Activated CD4-positive, alpha-beta memory T cell treated with anti-CD3 and anti-CD28 coated beads for 36 hours (primary cell): ENCODE measurements around the gene EWSR1. TPM values are rescaled to one million over a fixed set of nuclear protein-coding genes. Genes with fewer than 3 reads are reported as not detected.
"Not testable (repeated sequence)": the region's sequence is repeated elsewhere in the genome, so short reads cannot be mapped to it uniquely, and the experiment has no call there.

Experiments used
- CTCF ChIA-PET: fragments of 350-600 bp; sonication (Branson Sonifier 250); formaldehyde crosslinking; loops from one replicate; lab custom pipeline; 2021; ENCODE audit warnings: antibody characterized with exemption, inconsistent platforms; lab: Charles Lee
- POLR2A ChIA-PET: fragments of 350-600 bp; sonication (Branson Sonifier 250); formaldehyde crosslinking; loops from one replicate; lab custom pipeline; 2021; ENCODE audit warnings: antibody characterized with exemption; lab: Charles Lee
- DNase-seq: peaks from one replicate; pipeline ENCODE4 v3.0.0-alpha.2; 2020
- H3K27ac Mint-ChIP-seq: one replicate; pipeline ENCODE4 v1.8.0; 2021; ENCODE audit warnings: mixed read lengths
- H3K27me3 Mint-ChIP-seq: one replicate; pipeline ENCODE4 v1.8.0; 2021; ENCODE audit warnings: mixed read lengths
- H3K36me3 Mint-ChIP-seq: one replicate; pipeline ENCODE4 v1.8.0; 2021; ENCODE audit warnings: mixed read lengths
- H3K4me1 Mint-ChIP-seq: one replicate; pipeline ENCODE4 v1.8.0; 2021; ENCODE audit warnings: low read depth, mixed read lengths
- H3K4me3 Mint-ChIP-seq: one replicate; pipeline ENCODE4 v1.8.0; 2021; ENCODE audit warnings: mild to moderate bottlenecking, mixed read lengths
- H3K9me3 Mint-ChIP-seq: one replicate; pipeline ENCODE4 v1.8.0; 2021; ENCODE audit warnings: mixed read lengths
- intact Hi-C: fragments of 100-400 bp; cut with micrococcal nuclease; formaldehyde crosslinking; loops from one replicate; pipeline ENCODE4 v1.15.1; 2023
- total RNA-seq, 2 experiments: library from RNA; stranded (reverse); gene quantifications; one replicate each; pipeline ENCODE4 v1.2.3, GENCODE V29; 2021

EWSR1 gene, protein sequence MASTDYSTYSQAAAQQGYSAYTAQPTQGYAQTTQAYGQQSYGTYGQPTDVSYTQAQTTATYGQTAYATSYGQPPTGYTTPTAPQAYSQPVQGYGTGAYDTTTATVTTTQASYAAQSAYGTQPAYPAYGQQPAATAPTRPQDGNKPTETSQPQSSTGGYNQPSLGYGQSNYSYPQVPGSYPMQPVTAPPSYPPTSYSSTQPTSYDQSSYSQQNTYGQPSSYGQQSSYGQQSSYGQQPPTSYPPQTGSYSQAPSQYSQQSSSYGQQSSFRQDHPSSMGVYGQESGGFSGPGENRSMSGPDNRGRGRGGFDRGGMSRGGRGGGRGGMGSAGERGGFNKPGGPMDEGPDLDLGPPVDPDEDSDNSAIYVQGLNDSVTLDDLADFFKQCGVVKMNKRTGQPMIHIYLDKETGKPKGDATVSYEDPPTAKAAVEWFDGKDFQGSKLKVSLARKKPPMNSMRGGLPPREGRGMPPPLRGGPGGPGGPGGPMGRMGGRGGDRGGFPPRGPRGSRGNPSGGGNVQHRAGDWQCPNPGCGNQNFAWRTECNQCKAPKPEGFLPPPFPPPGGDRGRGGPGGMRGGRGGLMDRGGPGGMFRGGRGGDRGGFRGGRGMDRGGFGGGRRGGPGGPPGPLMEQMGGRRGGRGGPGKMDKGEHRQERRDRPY
- total RNA-seq = 100 to 1,000 TPM; 286 to 302 TPM

DNA sequence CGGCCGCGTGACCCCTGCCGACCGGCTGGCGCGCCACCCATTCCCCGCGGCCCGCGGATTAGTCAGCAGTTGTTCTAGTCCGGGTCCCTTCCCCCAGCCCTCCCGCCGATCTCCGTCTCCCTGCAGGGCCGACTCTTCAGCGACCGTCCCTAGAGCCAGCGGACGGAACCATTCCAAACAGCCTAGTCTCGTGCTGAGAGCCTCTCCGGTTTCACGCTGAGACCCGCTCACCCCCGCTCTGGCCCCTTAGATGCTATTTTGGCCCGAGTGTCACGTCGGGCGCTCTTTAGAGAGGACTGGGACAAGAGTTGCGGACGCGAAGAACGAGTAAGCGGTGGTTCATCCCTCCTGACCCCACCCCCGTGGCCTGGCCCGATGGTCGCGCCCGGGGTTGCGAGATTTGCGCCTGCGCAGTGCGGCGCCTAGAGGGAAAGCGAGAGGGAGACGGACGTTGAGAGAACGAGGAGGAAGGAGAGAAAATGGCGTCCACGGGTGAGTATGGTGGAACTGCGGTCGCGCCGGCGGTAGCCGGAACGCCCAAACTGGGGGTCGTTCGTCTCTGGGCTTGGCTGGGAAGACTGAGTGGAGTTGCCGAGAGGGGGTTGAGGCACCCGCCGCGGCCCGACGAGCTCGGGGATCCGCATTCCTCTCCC is at the start of gene EWSR1, which contains the start of gene RHBDD3:
TSS of gene EWSR1 (plus strand) at position 411 of the 653 bp plus-strand sequence. CDS start at position 480, 69 bp downstream.
TSS of gene RHBDD3 (minus strand) at position 124 of the 653 bp plus-strand sequence. CDS start 2,355 bp downstream, outside the sequence.
- ChIA-PET CTCF (interaction anchor here (0.8 to 1.9 kb wide), 2 partner anchors 22 to 383 kb away, joined by 3 to 7 read pairs; no protein-coding TSS in a partner anchor), POLR2A (interaction anchor here (0.7 to 1.5 kb wide), 3 partner anchors 35 to 468 kb away, joined by 3 to 4 read pairs (median 4); partner anchors contain the start of gene XBP1)
- Mint-ChIP-seq H3K4me3 (peak within 1 kb of the TSS; percentile 90), H3K27ac (peak within 1 kb of the TSS; percentile 99), H3K36me3 (peaks cover 51% of the 10 kb centered on the region), H3K27me3 (no peaks in the 10 kb centered on the region), H3K4me1 (peaks cover 47% of the 10 kb centered on the region), H3K9me3 (no peaks in the 10 kb centered on the region)
- intact Hi-C loops = loop anchor here (1.0 to 5.0 kb wide), 3 partner anchors 39 to 526 kb away; partner anchors contain the start of genes AP1B1, GAS2L1 and HSCB
- DNase-seq = peak; percentile 97

- DNase-seq = no peak
- intact Hi-C loops = no loop called here
- H3K9me3 Mint-ChIP-seq = no peaks in the 10 kb centered on the region
- POLR2A ChIA-PET = no interaction called here
- CTCF ChIA-PET = interaction anchor here (2.7 kb wide), 1 partner anchor 27 kb away, joined by 7 read pairs; no protein-coding TSS in a partner anchor
- H3K27me3 Mint-ChIP-seq = no peaks in the 10 kb centered on the region
- no peaks in the 10 kb centered on the region for H3K36me3 Mint-ChIP-seq
- no peaks in the 10 kb centered on the region for H3K4me1 Mint-ChIP-seq
- no peak overlapping the region for H3K27ac Mint-ChIP-seq
- H3K4me3 Mint-ChIP-seq = no peak overlapping the region
These were observed 49.2 kb upstream of the EWSR1 start for GRCh38 chr22:29218758-29219408.

GRCh38 chr22:29219409-29219782 is 48.7 kb upstream of the EWSR1 start:
- H3K9me3 Mint-ChIP-seq, H3K4me1 Mint-ChIP-seq, DNase-seq, intact Hi-C loops, H3K27ac Mint-ChIP-seq, H3K27me3 Mint-ChIP-seq, H3K4me3 Mint-ChIP-seq, POLR2A ChIA-PET, H3K36me3 Mint-ChIP-seq: not testable (repeated sequence)
- CTCF ChIA-PET = interaction anchor here (2.7 kb wide), 1 partner anchor 26 kb away, joined by 7 read pairs; no protein-coding TSS in a partner anchor

DNA sequence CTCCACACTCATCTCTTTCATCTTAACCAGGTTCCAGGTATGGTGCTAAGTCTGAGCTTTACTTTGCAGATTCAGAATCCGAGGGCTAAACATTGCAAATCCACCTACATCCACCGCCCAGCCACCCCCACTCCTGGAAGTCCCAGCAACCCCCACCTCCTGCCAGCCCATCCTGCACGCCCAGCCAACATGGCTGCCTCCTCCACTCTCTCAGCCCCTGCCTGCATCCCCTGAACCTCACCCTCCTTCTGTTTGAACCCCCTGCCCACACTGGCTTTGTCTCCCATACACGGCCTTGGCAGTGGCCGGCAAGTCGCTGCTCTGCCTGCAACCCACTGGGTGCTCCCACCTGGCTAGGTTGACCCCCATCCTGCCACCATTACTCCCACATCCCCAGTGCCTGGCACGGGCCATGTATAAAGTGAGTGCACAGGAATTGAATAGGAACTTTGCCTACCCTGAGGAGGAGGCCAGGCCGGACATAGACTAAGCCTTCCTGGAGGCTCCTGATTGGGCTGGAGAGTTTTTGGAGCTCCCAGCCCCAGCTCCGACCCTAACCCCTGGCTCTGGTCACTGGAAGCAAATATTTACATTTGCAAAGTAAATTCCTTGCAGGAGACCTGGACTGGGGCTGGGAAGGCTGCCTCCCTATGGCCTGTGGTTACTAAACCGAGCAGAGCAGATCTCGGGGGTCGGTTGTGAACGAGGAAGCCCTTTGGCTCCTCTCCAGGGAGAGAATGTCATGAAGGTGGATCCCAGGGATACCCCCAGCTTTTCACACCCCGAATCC is 48.0 kb upstream of the EWSR1 start:
- intact Hi-C loops = no loop called here
- POLR2A ChIA-PET = no interaction called here
- Mint-ChIP-seq H3K36me3 (no peaks in the 10 kb centered on the region), H3K4me1 (no peaks in the 10 kb centered on the region), H3K27ac (no peak overlapping the region), H3K9me3 (no peaks in the 10 kb centered on the region), H3K4me3 (no peak overlapping the region), H3K27me3 (no peaks in the 10 kb centered on the region)
- DNase-seq = no peak
- CTCF ChIA-PET = interaction anchor here (2.7 kb wide), 1 partner anchor 26 kb away, joined by 7 read pairs; no protein-coding TSS in a partner anchor

- Mint-ChIP-seq H3K27ac (no peak overlapping the region), H3K27me3 (no peaks in the 10 kb centered on the region), H3K4me3 (no peak overlapping the region), H3K36me3 (no peaks in the 10 kb centered on the region), H3K4me1 (no peaks in the 10 kb centered on the region), H3K9me3 (no peaks in the 10 kb centered on the region)
- ChIA-PET CTCF (no interaction called here), POLR2A (no interaction called here)
- no peak for DNase-seq
- intact Hi-C loops = no loop called here
These were observed 43.8 kb upstream of the EWSR1 start for GRCh38 chr22:29224121-29224858.

- intact Hi-C loops = no loop called here
- no peaks in the 10 kb centered on the region for H3K9me3 Mint-ChIP-seq
- H3K27me3 Mint-ChIP-seq = no peaks in the 10 kb centered on the region
- no peaks in the 10 kb centered on the region for H3K4me1 Mint-ChIP-seq
- no peak for DNase-seq
- no peak overlapping the region for H3K4me3 Mint-ChIP-seq
- CTCF ChIA-PET = interaction anchor here (1.0 kb wide), 1 partner anchor 71 kb away, joined by 3 read pairs; no protein-coding TSS in a partner anchor
- H3K27ac Mint-ChIP-seq = no peak overlapping the region
- H3K36me3 Mint-ChIP-seq = no peaks in the 10 kb centered on the region
- POLR2A ChIA-PET = no interaction called here
These were observed 43.1 kb upstream of the EWSR1 start for GRCh38 chr22:29224859-29225410.

GRCh38 chr22:29225422-29226090 is 42.5 kb upstream of the EWSR1 start:
- CTCF ChIA-PET = interaction anchor here (1.0 kb wide), 1 partner anchor 71 kb away, joined by 3 read pairs; no protein-coding TSS in a partner anchor
- no peaks in the 10 kb centered on the region for H3K9me3 Mint-ChIP-seq
- intact Hi-C loops = no loop called here
- no peaks in the 10 kb centered on the region for H3K36me3 Mint-ChIP-seq
- H3K4me1 Mint-ChIP-seq = no peaks in the 10 kb centered on the region
- no peak overlapping the region for H3K27ac Mint-ChIP-seq
- H3K27me3 Mint-ChIP-seq = no peaks in the 10 kb centered on the region
- DNase-seq = no peak
- POLR2A ChIA-PET = no interaction called here
- no peak overlapping the region for H3K4me3 Mint-ChIP-seq

GRCh38 chr22:29226351-29226981 is 41.6 kb upstream of the EWSR1 start:
- no peaks in the 10 kb centered on the region for H3K4me1 Mint-ChIP-seq
- intact Hi-C loops = no loop called here
- H3K27ac Mint-ChIP-seq = no peak overlapping the region
- POLR2A ChIA-PET = no interaction called here
- H3K36me3 Mint-ChIP-seq = no peaks in the 10 kb centered on the region
- H3K9me3 Mint-ChIP-seq = no peaks in the 10 kb centered on the region
- H3K27me3 Mint-ChIP-seq = no peaks in the 10 kb centered on the region
- DNase-seq = no peak
- no peak overlapping the region for H3K4me3 Mint-ChIP-seq
- CTCF ChIA-PET = interaction anchor here (0.9 kb wide), 1 partner anchor 19 kb away, joined by 3 read pairs; no protein-coding TSS in a partner anchor

DNA sequence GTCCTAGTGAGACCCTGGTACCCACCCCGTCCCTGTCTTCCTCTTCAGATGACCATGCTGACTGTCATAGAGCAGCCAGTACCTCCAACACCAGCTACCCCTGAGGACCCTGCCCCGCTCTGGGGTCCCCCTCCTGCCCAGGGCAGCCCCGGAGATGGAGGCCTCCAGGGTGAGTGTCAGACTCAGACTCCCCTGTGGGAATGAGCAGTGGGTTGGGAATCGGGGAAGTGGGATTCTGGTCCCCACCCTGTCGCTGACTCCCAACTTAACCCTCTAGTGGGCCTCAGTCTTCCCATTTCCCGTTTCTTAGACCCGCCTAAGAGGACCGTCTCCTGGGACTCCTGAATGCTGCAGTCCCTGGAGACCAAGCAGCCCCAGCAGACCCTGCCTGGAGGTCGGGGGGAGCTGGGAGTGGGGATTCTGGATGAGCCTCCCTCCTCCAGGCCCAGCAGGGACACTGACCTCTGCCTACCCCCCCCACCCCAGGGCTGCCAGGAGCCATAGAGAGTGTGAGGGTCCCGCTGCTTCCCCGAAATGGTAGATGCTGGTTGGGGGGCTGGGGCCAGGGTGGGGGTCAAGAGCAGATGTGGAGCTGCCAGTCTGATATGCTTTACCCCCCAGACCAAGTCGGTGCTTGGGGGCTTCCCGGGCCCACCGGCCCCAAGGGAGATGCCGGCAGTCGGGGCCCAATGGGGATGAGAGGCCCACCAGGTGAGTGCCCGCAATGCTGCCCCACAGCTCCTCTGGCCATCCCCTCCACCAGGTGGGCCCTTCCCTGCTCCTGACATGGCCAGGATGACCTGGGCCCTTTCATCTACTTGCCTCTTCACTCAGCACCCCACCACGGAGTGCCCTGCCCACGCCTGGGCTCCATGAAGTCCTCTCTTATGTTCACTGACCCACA is 36.8 kb upstream of the EWSR1 start:
- H3K27ac Mint-ChIP-seq = no peak overlapping the region
- H3K4me3 Mint-ChIP-seq = no peak overlapping the region
- CTCF ChIA-PET = interaction anchor here (1.0 kb wide), 1 partner anchor 28 kb away, joined by 3 read pairs; no protein-coding TSS in a partner anchor
- intact Hi-C loops = no loop called here
- no peaks in the 10 kb centered on the region for H3K36me3 Mint-ChIP-seq
- H3K27me3 Mint-ChIP-seq = no peaks in the 10 kb centered on the region
- no peaks in the 10 kb centered on the region for H3K4me1 Mint-ChIP-seq
- POLR2A ChIA-PET = no interaction called here
- H3K9me3 Mint-ChIP-seq = peaks cover 3% of the 10 kb centered on the region
- DNase-seq = no peak
